Measurements from ENCODE around the gene RPS18. TPM values are rescaled to one million over a fixed set of nuclear protein-coding genes. Genes with fewer than 3 reads are reported as not detected.

The RPS18 gene
- total RNA-seq, 2 experiments from 2014 or later = 3,940 to 3,999 TPM

- Mint-ChIP-seq H3K36me3 (peaks cover 24% of the 10 kb centered on the region), H3K27me3 (peaks cover 5% of the 10 kb centered on the region), H3K9me3 (no peaks in the 10 kb centered on the region), H3K27ac (no peak overlapping the region), H3K4me1 (peaks cover 34% of the 10 kb centered on the region), H3K4me3 (no peak overlapping the region)
- DNase-seq = no peak
These were observed 23.9 kb downstream of the RPS18 start for GRCh38 chr6:33295621-33296369.

- no peak for DNase-seq
- Mint-ChIP-seq H3K27me3 (peaks cover 5% of the 10 kb centered on the region), H3K36me3 (peaks cover 25% of the 10 kb centered on the region), H3K9me3 (no peaks in the 10 kb centered on the region), H3K4me3 (no peak overlapping the region), H3K4me1 (peaks cover 29% of the 10 kb centered on the region), H3K27ac (peak overlapping the region; percentile 56)
These were observed 25.0 kb downstream of the RPS18 start for GRCh38 chr6:33296797-33297405.

- Mint-ChIP-seq H3K4me1 (peaks cover 29% of the 10 kb centered on the region), H3K36me3 (peaks cover 30% of the 10 kb centered on the region), H3K9me3 (no peaks in the 10 kb centered on the region), H3K4me3 (peak overlapping the region; percentile 57), H3K27me3 (peaks cover 5% of the 10 kb centered on the region), H3K27ac (peak overlapping the region; percentile 56)
- no peak for DNase-seq
These were observed 25.6 kb downstream of the RPS18 start for GRCh38 chr6:33297406-33297955.

GRCh38 chr6:33297956-33298772 lies 26.3 kb downstream of the RPS18 start:
- peaks cover 5% of the 10 kb centered on the region for H3K27me3 Mint-ChIP-seq
- H3K4me3 Mint-ChIP-seq = peak overlapping the region; percentile 94
- H3K4me1 Mint-ChIP-seq = peaks cover 29% of the 10 kb centered on the region
- peak overlapping the region; percentile 96 for H3K27ac Mint-ChIP-seq
- H3K9me3 Mint-ChIP-seq = no peaks in the 10 kb centered on the region
- peaks cover 33% of the 10 kb centered on the region for H3K36me3 Mint-ChIP-seq
- peak; percentile 70 for DNase-seq

- no peaks in the 10 kb centered on the region for H3K9me3 Mint-ChIP-seq
- peak; percentile 58 for DNase-seq
- peaks cover 5% of the 10 kb centered on the region for H3K27me3 Mint-ChIP-seq
- peak within 1 kb of the TSS; percentile 96 for H3K27ac Mint-ChIP-seq
- peaks cover 32% of the 10 kb centered on the region for H3K4me1 Mint-ChIP-seq
- H3K4me3 Mint-ChIP-seq = peak within 1 kb of the TSS; percentile 94
- H3K36me3 Mint-ChIP-seq = peaks cover 36% of the 10 kb centered on the region
These were observed 26.9 kb downstream of the RPS18 start, which contains the start of gene RGL2 for GRCh38 chr6:33298773-33299236. TSS of gene RGL2 (minus strand) at chr6:33298942. CDS start at chr6:33298610, 332 bp downstream.

- peak overlapping the region; percentile 96 for H3K27ac Mint-ChIP-seq
- peaks cover 37% of the 10 kb centered on the region for H3K4me1 Mint-ChIP-seq
- peak; percentile 95 for DNase-seq
- H3K4me3 Mint-ChIP-seq = peak overlapping the region; percentile 94
- H3K27me3 Mint-ChIP-seq = peaks cover 5% of the 10 kb centered on the region
- H3K36me3 Mint-ChIP-seq = peaks cover 37% of the 10 kb centered on the region
- no peaks in the 10 kb centered on the region for H3K9me3 Mint-ChIP-seq
These were observed 27.5 kb downstream of the RPS18 start for GRCh38 chr6:33299237-33299944.

GRCh38 chr6:33301877-33302276 lies 30.0 kb downstream of the RPS18 start:
- peaks cover 5% of the 10 kb centered on the region for H3K27me3 Mint-ChIP-seq
- H3K4me3 Mint-ChIP-seq = no peak overlapping the region
- peak overlapping the region; percentile 57 for H3K27ac Mint-ChIP-seq
- H3K36me3 Mint-ChIP-seq = peaks cover 44% of the 10 kb centered on the region
- H3K9me3 Mint-ChIP-seq = no peaks in the 10 kb centered on the region
- peaks cover 50% of the 10 kb centered on the region for H3K4me1 Mint-ChIP-seq
- DNase-seq = no peak

GRCh38 chr6:33304216-33304615 lies 32.3 kb downstream of the RPS18 start:
- H3K36me3 Mint-ChIP-seq = peaks cover 49% of the 10 kb centered on the region
- peaks cover 3% of the 10 kb centered on the region for H3K27me3 Mint-ChIP-seq
- H3K4me1 Mint-ChIP-seq = peaks cover 47% of the 10 kb centered on the region
- no peaks in the 10 kb centered on the region for H3K9me3 Mint-ChIP-seq
- no peak for DNase-seq
- no peak overlapping the region for H3K4me3 Mint-ChIP-seq
- no peak overlapping the region for H3K27ac Mint-ChIP-seq

DNA sequence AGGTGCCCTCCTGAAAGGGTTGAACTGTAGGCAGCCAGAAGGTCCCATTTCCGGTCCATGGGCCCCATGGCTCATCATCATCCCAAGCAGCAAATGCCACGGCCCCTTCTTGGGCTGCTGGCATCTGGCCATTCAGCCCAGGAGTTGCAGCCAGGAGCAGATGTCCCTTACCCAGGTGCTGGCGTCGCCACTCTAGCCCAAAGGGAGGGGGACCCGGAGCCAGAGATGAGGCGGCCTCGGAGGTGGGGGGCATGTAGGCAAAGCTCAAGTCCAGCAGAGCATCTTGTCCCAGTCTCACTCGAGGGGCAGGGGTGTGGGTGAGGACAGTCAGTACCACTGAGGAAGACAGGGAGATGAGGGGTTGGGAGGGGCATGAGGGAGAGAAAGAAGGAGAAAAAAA lies 33.2 kb downstream of the RPS18 start:
- Mint-ChIP-seq H3K36me3 (peaks cover 41% of the 10 kb centered on the region), H3K9me3 (no peaks in the 10 kb centered on the region), H3K4me3 (no peak overlapping the region), H3K27ac (peak overlapping the region; percentile 74), H3K4me1 (peaks cover 38% of the 10 kb centered on the region), H3K27me3 (no peaks in the 10 kb centered on the region)
- no peak for DNase-seq

DNA sequence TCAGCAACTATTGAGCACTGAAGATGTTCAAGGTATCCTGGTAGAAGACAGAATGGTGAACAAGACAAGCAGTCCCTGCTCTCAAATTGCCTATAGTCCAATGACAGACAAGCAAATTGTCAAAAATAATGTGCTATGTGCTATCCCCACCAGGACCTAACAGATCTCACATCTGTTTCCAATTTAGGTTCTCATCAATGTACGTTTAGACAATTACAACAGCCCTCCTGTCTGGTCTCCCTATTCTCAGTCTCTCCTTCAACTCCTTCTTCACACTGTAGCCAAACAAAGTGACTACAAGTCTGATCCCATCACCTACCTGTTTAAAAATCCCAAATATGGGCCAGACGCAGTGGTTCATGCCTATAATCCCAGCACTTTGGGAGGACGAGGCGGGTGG lies 34.5 kb downstream of the RPS18 start:
- Mint-ChIP-seq H3K27ac (peak overlapping the region; percentile 59), H3K36me3 (peaks cover 35% of the 10 kb centered on the region), H3K9me3 (no peaks in the 10 kb centered on the region), H3K27me3 (no peaks in the 10 kb centered on the region), H3K4me3 (no peak overlapping the region), H3K4me1 (peaks cover 35% of the 10 kb centered on the region)
- DNase-seq = no peak

DNA sequence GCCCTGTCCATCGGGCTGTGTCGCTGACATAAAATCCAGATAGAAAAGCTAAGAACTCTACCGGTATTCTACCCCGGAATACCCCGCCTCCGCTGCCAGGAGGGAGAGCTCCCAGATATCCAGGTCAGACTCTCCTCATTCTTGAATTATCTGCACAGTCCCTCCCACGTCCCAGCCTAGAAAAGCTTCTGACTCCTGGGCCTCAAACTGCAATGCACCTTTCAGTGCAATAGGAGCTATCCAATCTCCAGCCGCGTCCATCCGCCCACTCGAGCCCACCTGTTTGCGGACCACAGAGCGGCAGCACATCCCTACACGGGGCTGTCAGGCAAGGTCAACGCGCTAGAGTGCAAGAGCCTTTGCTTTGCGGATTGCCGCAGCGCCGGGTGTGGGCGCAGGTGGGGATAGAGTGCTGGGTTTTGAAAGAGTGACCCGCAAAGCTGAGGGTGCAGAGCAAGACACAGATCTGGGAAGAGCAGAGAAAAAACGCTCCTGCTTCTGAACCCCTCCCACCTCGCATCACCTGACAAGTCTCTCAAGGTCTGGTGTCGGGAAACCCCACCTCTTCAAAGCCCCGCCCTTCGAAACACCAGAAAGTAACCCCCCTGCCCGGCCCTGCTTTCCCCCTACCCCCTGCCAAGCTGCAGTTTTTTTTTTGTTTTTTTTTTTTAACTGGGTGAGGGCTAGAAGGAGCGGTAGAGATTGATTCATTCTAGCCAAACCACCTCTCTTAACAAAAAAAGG lies 40.7 kb downstream of the RPS18 start:
- DNase-seq = peak; percentile 82
- H3K27ac Mint-ChIP-seq = peak overlapping the region; percentile 99
- peaks cover 42% of the 10 kb centered on the region for H3K36me3 Mint-ChIP-seq
- H3K27me3 Mint-ChIP-seq = no peaks in the 10 kb centered on the region
- H3K4me3 Mint-ChIP-seq = peak overlapping the region; percentile 99
- no peaks in the 10 kb centered on the region for H3K9me3 Mint-ChIP-seq
- peaks cover 48% of the 10 kb centered on the region for H3K4me1 Mint-ChIP-seq

DNA sequence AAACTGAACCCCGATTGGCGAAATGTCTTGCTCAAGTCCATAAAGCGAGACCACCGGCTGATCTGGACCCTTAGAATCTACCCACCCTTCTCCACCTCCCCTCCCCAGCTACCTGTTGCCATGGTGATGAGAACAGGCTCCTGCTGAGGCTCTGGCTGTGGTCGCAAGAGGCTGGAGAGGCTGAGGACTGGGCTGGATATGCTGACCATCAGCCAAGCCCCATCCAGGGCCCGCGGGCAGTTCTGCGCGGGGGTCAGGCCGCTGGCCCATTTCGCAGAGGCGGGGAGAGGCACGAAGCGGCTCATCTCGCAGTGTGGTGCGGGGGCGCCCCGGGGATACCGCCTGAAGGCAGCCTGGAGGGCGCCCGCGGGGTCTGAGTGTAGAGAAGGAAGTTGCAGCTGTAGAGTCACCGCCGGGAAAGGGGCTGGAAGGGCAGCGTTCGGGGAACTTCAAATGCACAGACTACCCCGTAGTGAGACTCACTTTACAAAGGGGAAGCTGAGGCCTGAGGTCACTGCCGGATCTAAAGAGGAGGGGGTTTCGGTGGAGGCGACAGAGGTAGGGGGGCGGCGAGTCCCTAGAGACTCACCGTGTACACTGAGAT lies 41.3 kb downstream of the RPS18 start:
- Mint-ChIP-seq H3K4me1 (peaks cover 52% of the 10 kb centered on the region), H3K27ac (peak overlapping the region; percentile 99), H3K4me3 (peak overlapping the region; percentile 99), H3K36me3 (peaks cover 45% of the 10 kb centered on the region), H3K9me3 (no peaks in the 10 kb centered on the region), H3K27me3 (no peaks in the 10 kb centered on the region)
- DNase-seq = peak; percentile 60

DNA sequence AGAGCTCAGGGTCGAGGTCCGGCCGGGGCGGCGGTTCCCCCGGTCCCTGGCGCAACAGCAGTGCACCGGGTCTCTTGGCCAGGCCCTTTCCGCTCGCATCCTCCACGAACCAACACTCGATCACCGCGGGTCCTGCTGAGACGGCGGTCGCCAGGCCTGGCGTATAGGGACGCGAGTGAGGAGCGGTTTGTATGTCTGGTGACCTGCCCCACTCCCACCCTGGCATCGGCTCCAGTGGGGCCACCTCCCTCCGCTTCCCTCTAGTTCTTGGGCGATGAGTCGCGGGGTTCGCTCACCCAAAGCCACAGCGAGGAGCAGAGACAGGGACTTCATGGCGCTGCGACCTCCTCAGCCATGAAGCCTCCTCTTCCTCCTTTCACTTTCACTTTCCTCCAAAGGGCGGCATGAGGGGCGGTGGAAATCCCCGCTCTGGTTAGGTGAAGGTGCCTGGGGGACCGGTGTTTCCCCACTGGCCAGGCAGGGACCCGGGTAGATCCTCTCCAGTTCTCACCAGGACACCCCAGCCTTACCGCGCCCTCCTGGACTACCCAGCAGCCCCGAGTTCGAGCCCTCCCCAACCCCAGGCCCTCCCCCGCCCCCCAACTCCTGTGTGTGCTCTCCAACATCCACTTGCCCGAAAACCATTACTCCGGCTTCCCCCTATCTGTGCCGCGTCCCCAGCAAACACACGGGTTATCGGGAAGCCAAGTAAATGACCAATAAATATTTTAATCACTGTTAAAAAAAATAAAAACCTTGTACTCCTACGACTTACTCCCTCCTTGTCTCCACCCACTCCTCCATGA lies 42.0 kb downstream of the RPS18 start, which contains the start of gene TAPBP:
TAPBP (minus strand) TSS at position 370 of the 806 bp plus-strand sequence; CDS start at position 333, 37 bp downstream.
- Mint-ChIP-seq H3K36me3 (peaks cover 43% of the 10 kb centered on the region), H3K9me3 (no peaks in the 10 kb centered on the region), H3K4me3 (peak within 1 kb of the TSS; percentile 99), H3K4me1 (peaks cover 52% of the 10 kb centered on the region), H3K27ac (peak within 1 kb of the TSS; percentile 99), H3K27me3 (no peaks in the 10 kb centered on the region)
- peak; percentile 92 for DNase-seq

Data from activated naive CD8-positive, alpha-beta T cell treated with anti-CD3 and anti-CD28 coated beads for 36 hours (primary cell).